GM23338 (cell line): Measurements from ENCODE around the gene DOCK2. TPM values are rescaled to one million over a fixed set of nuclear protein-coding genes. Genes with fewer than 3 reads are reported as not detected.

ENCODE experiments used
- CTCF ChIP-seq, 2 experiments: fragments of 200-600 bp in 1 of 2; sonication (generic) in 1 of 2; conservative IDR thresholded peaks; 2 replicates each; pipeline versions ENCODE4 v1.5.1 to v1.6.1; 2016 to 2017; ENCODE audit warnings: antibody characterized with exemption in 2 of 2, low read depth in 2 of 2, mild to moderate bottlenecking in 2 of 2, moderate library complexity in 1 of 2
- EZH2 ChIP-seq: fragments of 200-600 bp; sonication (generic); IDR thresholded peaks from one replicate; pipeline ENCODE4 v1.8.0; 2017; ENCODE audit warnings: antibody characterized with exemption, mild to moderate bottlenecking, low read depth; ENCODE audit not compliant: unreplicated experiment
- JUNB ChIP-seq: IDR thresholded peaks from one replicate; pipeline ENCODE4 v1.6.1; 2016; ENCODE audit warnings: antibody characterized with exemption; ENCODE audit not compliant: unreplicated experiment
- NANOG ChIP-seq: IDR thresholded peaks from 2 replicates; pipeline ENCODE4 v1.6.1; 2016; ENCODE audit warnings: antibody characterized with exemption, borderline replicate concordance
- ZNF331 ChIP-seq: fragments of 250-450 bp; sonication (Bioruptor Pico); IDR thresholded peaks from 2 replicates; pipeline ENCODE4 v1.5.0; 2020; ENCODE audit warnings: low read depth, mild to moderate bottlenecking, moderate library complexity
- polyA plus RNA-seq: library from polyadenylated mRNA; unstranded; fragments of >200 nt; fragmentation: Nextera tagmentation; extraction: Ambion mirVana; gene quantifications from 2 replicates; pipeline ENCODE4 v1.2.1, GENCODE V29; 2016
- total RNA-seq: library from RNA; depleted of rRNA; stranded (reverse); fragments of >200 nt; shearing (Covaris generic); gene quantifications from 2 replicates; pipeline ENCODE4 v1.2.3, GENCODE V29; 2014
- TF ChIP-seq, protein P1 (sequence below): fragments of 250-450 bp; sonication (Bioruptor Pico); IDR thresholded peaks from 2 replicates; pipeline ENCODE4 v1.5.0; 2020; ENCODE audit warnings: mild to moderate bottlenecking, moderate library complexity
- TF ChIP-seq, protein P2 (sequence below): IDR thresholded peaks from 2 replicates; pipeline ENCODE4 v1.6.1; 2016; ENCODE audit warnings: antibody characterized with exemption

The DOCK2 gene
- total and polyA plus RNA-seq, 2 experiments from 2014 or later: 3.7 to 9.4 TPM

- TF ChIP-seq, protein P1, sequence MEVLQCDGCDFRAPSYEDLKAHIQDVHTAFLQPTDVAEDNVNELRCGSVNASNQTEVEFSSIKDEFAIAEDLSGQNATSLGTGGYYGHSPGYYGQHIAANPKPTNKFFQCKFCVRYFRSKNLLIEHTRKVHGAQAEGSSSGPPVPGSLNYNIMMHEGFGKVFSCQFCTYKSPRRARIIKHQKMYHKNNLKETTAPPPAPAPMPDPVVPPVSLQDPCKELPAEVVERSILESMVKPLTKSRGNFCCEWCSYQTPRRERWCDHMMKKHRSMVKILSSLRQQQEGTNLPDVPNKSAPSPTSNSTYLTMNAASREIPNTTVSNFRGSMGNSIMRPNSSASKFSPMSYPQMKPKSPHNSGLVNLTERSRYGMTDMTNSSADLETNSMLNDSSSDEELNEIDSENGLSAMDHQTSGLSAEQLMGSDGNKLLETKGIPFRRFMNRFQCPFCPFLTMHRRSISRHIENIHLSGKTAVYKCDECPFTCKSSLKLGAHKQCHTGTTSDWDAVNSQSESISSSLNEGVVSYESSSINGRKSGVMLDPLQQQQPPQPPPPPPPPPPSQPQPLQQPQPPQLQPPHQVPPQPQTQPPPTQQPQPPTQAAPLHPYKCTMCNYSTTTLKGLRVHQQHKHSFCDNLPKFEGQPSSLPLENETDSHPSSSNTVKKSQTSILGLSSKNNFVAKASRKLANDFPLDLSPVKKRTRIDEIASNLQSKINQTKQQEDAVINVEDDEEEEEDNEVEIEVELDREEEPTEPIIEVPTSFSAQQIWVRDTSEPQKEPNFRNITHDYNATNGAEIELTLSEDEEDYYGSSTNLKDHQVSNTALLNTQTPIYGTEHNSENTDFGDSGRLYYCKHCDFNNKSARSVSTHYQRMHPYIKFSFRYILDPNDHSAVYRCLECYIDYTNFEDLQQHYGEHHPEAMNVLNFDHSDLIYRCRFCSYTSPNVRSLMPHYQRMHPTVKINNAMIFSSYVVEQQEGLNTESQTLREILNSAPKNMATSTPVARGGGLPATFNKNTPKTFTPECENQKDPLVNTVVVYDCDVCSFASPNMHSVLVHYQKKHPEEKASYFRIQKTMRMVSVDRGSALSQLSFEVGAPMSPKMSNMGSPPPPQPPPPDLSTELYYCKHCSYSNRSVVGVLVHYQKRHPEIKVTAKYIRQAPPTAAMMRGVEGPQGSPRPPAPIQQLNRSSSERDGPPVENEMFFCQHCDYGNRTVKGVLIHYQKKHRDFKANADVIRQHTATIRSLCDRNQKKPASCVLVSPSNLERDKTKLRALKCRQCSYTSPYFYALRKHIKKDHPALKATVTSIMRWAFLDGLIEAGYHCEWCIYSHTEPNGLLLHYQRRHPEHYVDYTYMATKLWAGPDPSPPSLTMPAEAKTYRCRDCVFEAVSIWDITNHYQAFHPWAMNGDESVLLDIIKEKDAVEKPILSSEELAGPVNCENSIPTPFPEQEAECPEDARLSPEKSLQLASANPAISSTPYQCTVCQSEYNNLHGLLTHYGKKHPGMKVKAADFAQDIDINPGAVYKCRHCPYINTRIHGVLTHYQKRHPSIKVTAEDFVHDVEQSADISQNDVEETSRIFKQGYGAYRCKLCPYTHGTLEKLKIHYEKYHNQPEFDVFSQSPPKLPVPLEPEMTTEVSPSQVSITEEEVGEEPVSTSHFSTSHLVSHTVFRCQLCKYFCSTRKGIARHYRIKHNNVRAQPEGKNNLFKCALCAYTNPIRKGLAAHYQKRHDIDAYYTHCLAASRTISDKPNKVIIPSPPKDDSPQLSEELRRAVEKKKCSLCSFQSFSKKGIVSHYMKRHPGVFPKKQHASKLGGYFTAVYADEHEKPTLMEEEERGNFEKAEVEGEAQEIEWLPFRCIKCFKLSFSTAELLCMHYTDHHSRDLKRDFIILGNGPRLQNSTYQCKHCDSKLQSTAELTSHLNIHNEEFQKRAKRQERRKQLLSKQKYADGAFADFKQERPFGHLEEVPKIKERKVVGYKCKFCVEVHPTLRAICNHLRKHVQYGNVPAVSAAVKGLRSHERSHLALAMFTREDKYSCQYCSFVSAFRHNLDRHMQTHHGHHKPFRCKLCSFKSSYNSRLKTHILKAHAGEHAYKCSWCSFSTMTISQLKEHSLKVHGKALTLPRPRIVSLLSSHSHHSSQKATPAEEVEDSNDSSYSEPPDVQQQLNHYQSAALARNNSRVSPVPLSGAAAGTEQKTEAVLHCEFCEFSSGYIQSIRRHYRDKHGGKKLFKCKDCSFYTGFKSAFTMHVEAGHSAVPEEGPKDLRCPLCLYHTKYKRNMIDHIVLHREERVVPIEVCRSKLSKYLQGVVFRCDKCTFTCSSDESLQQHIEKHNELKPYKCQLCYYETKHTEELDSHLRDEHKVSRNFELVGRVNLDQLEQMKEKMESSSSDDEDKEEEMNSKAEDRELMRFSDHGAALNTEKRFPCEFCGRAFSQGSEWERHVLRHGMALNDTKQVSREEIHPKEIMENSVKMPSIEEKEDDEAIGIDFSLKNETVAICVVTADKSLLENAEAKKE (CRISPR knock-in tag): no peak
- TF ChIP-seq CTCF (conservative IDR thresholded peaks at IDR 0.05; ENCODE audit: low read depth in 2 of 2): no peak
- TF ChIP-seq, protein P2, sequence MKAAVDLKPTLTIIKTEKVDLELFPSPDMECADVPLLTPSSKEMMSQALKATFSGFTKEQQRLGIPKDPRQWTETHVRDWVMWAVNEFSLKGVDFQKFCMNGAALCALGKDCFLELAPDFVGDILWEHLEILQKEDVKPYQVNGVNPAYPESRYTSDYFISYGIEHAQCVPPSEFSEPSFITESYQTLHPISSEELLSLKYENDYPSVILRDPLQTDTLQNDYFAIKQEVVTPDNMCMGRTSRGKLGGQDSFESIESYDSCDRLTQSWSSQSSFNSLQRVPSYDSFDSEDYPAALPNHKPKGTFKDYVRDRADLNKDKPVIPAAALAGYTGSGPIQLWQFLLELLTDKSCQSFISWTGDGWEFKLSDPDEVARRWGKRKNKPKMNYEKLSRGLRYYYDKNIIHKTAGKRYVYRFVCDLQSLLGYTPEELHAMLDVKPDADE: no peak
- no peak for TF ChIP-seq JUNB
- TF ChIP-seq EZH2: no peak
- TF ChIP-seq NANOG: no peak
- no peak for TF ChIP-seq ZNF331
These were observed 177.4 kb downstream of the DOCK2 start (continued) for GRCh38 chr5:169814522-169814921.
